ENCODE results near the gene MECR.

GRCh38 chr1:29190718-29191117, 40.0 kb downstream of the MECR start:
- TF ChIP-seq CTCF (IDR thresholded peaks at IDR 0.05) = no peak
- TF ChIP-seq POLR2AphosphoS5 (IDR thresholded peaks at IDR 0.05) = no peak

Measured in upper lobe of left lung (tissue), 4 donors.